SK-N-SH (cell line): ENCODE data around the gene NOP9. TPM values are rescaled to one million over a fixed set of nuclear protein-coding genes. Genes with fewer than 3 reads are reported as not detected.

Experiments
- CTCF ChIA-PET: fragments of 300-600, 350-600 bp; formaldehyde crosslinking; extraction: SDS; loops from one replicate; lab custom pipeline; 2021; lab: Yijun Ruan, JAX
- POLR2A ChIA-PET: fragments of 350-600 bp; sonication (Branson Sonifier 250); formaldehyde crosslinking; extraction: SDS; loops from one replicate; lab custom pipeline; 2020; ENCODE audit warnings: antibody characterized with exemption, inconsistent platforms; lab: Yijun Ruan, JAX
- DNase-seq: peaks from one replicate; pipeline ENCODE4 v3.0.0; 2012
- H2AFZ ChIP-seq: fragments of 200-600 bp; sonication (generic); 2 replicates; pipeline ENCODE4 v1.8.1; 2016; ENCODE audit warnings: antibody characterized with exemption, mild to moderate bottlenecking, low read depth
- H3F3A ChIP-seq: fragments of 200-600 bp; sonication (generic); replicated peaks from 2 replicates; pipeline ENCODE3; 2016; ENCODE audit warnings: antibody characterized with exemption, mild to moderate bottlenecking; ENCODE audit not compliant: insufficient read depth
- H3K27ac ChIP-seq, 2 experiments: fragments of 200-500 bp in 1 of 2; fragments of 200-600 bp in 1 of 2; sonication (Bioruptor generic) in 1 of 2; sonication (generic), shearing (Covaris generic) in 1 of 2; 2 replicates each; pipeline versions ENCODE4 v1.5.1 to v1.6.1; 2014 to 2016; ENCODE audit warnings: low read depth in 2 of 2, inconsistent platforms in 1 of 2, low read length in 1 of 2, mild to moderate bottlenecking in 1 of 2, mixed read lengths in 1 of 2
- H3K27me3 ChIP-seq: fragments of 200-600 bp; sonication (generic), shearing (Covaris generic); 2 replicates; pipeline ENCODE4 v1.6.1; 2016; ENCODE audit warnings: mixed run types; ENCODE audit not compliant: insufficient read depth
- H3K36me3 ChIP-seq, 2 experiments: fragments of 200-500 bp in 1 of 2; fragments of 200-600 bp in 1 of 2; sonication (Bioruptor generic) in 1 of 2; sonication (generic) in 1 of 2; replicated peaks in 1 of 2; 2 replicates each; pipeline versions ENCODE3 to v1.5.1; 2014 to 2016; ENCODE audit warnings: low read length in 1 of 2, mild to moderate bottlenecking in 1 of 2; ENCODE audit not compliant: insufficient read depth in 2 of 2, control insufficient read depth in 1 of 2
- H3K4me1 ChIP-seq, 2 experiments: fragments of 200-500 bp in 1 of 2; fragments of 200-600 bp in 1 of 2; sonication (Bioruptor generic) in 1 of 2; sonication (generic), shearing (Covaris generic) in 1 of 2; 2 replicates each; pipeline versions ENCODE4 v1.5.1 to v1.6.1; 2014 to 2016; ENCODE audit warnings: low read depth in 1 of 2, low read length in 1 of 2, mixed run types in 1 of 2; ENCODE audit not compliant: insufficient read depth in 2 of 2, control insufficient read depth in 1 of 2
- H3K4me2 ChIP-seq: fragments of 200-600 bp; sonication (generic), shearing (Covaris generic); 2 replicates; pipeline ENCODE4 v1.6.1; 2017; ENCODE audit warnings: mixed run types
- H3K4me3 ChIP-seq, 2 experiments: fragments of 200-500 bp in 1 of 2; fragments of 200-600 bp in 1 of 2; sonication (Bioruptor generic) in 1 of 2; sonication (generic), shearing (Covaris generic) in 1 of 2; 2 replicates each; pipeline versions ENCODE4 v1.5.1 to v1.8.1; 2014 to 2016; ENCODE audit warnings: low read depth in 2 of 2, inconsistent platforms in 1 of 2, low read length in 1 of 2, mild to moderate bottlenecking in 1 of 2, mixed read lengths in 1 of 2, moderate library complexity in 1 of 2
- H3K79me2 ChIP-seq: fragments of 200-600 bp; sonication (generic); 2 replicates; pipeline ENCODE4 v1.8.1; 2017; ENCODE audit warnings: mild to moderate bottlenecking; ENCODE audit not compliant: insufficient read depth
- H3K9ac ChIP-seq: fragments of 200-600 bp; sonication (generic); 2 replicates; pipeline ENCODE4 v1.6.1; 2017; ENCODE audit warnings: mixed run types
- H3K9me2 ChIP-seq: fragments of 200-600 bp; sonication (generic); 2 replicates; pipeline ENCODE4 v1.6.1; 2017; ENCODE audit warnings: mixed run types
- H3K9me3 ChIP-seq: fragments of 200-600 bp; sonication (generic); 2 replicates; pipeline ENCODE4 v1.6.1; 2017; ENCODE audit warnings: mixed run types, mild to moderate bottlenecking, moderate library complexity
- H4K20me1 ChIP-seq: fragments of 200-600 bp; sonication (generic); 2 replicates; pipeline ENCODE4 v1.6.1; 2017; ENCODE audit warnings: mild to moderate bottlenecking, mixed run types; ENCODE audit not compliant: insufficient read depth
- ELF1 ChIP-seq: IDR thresholded peaks from 2 replicates; pipeline ENCODE4 v1.4.0; 2012
- EP300 ChIP-seq, 2 experiments: IDR thresholded peaks; 2 replicates each; pipeline versions ENCODE4 v1.4.0 to v1.6.1; 2012; ENCODE audit warnings: borderline replicate concordance in 1 of 2, low read depth in 1 of 2, low read length in 1 of 2
- FOXM1 ChIP-seq: IDR thresholded peaks from 2 replicates; pipeline ENCODE4 v1.4.0; 2012; ENCODE audit warnings: low read depth, mild to moderate bottlenecking
- IRF3 ChIP-seq: fragments of 150-350 bp; IDR thresholded peaks from 2 replicates; pipeline ENCODE4 v1.6.1; 2016; ENCODE audit warnings: mild to moderate bottlenecking, low read depth, low read length
- JUND ChIP-seq: IDR thresholded peaks from 2 replicates; pipeline ENCODE4 v1.4.0; 2012
- MXI1 ChIP-seq: IDR thresholded peaks from 2 replicates; pipeline ENCODE4 v1.6.1; 2012; ENCODE audit warnings: mild to moderate bottlenecking, low read depth, low read length, improper control_type of control experiment
- RFX5 ChIP-seq: IDR thresholded peaks from 2 replicates; pipeline ENCODE4 v1.6.1; 2012; ENCODE audit warnings: mild to moderate bottlenecking, improper control_type of control experiment, low read length
- RXRA ChIP-seq: IDR thresholded peaks from 2 replicates; pipeline ENCODE4 v1.4.0; 2012; ENCODE audit warnings: low read depth, mild to moderate bottlenecking, borderline replicate concordance
- TAF1 ChIP-seq: IDR thresholded peaks from 2 replicates; pipeline ENCODE4 v1.6.1; 2012; ENCODE audit warnings: low read depth, mild to moderate bottlenecking, low read length, moderate library complexity, borderline replicate concordance
- TCF12 ChIP-seq: IDR thresholded peaks from 2 replicates; pipeline ENCODE4 v1.4.0; 2012
- YY1 ChIP-seq: IDR thresholded peaks from 2 replicates; pipeline ENCODE4 v1.4.0; 2012; ENCODE audit warnings: low read depth, mild to moderate bottlenecking
- WGBS: methylation state at CpG from one replicate; pipeline ENCODE4 v1.1.6; 2017; ENCODE audit warnings: low lambda C conversion rate; 5-methylcytosine and 5-hydroxymethylcytosine counted together
- polyA plus RNA-seq, 3 experiments: library from polyadenylated mRNA; depleted of rRNA; stranded (reverse); fragments of >200 nt; gene quantifications; 2 replicates each; pipeline ENCODE4 v1.2.3, GENCODE V29; 2012
- TF ChIP-seq, protein P1 (sequence below): IDR thresholded peaks from 2 replicates; pipeline ENCODE4 v1.6.1; 2012; ENCODE audit warnings: mild to moderate bottlenecking, low read depth, low read length, moderate library complexity

NOP9 gene
- polyA plus RNA-seq, 1 of the 3 experiments (the other 2 are of a cell fraction) = 11.9 TPM

DNA sequence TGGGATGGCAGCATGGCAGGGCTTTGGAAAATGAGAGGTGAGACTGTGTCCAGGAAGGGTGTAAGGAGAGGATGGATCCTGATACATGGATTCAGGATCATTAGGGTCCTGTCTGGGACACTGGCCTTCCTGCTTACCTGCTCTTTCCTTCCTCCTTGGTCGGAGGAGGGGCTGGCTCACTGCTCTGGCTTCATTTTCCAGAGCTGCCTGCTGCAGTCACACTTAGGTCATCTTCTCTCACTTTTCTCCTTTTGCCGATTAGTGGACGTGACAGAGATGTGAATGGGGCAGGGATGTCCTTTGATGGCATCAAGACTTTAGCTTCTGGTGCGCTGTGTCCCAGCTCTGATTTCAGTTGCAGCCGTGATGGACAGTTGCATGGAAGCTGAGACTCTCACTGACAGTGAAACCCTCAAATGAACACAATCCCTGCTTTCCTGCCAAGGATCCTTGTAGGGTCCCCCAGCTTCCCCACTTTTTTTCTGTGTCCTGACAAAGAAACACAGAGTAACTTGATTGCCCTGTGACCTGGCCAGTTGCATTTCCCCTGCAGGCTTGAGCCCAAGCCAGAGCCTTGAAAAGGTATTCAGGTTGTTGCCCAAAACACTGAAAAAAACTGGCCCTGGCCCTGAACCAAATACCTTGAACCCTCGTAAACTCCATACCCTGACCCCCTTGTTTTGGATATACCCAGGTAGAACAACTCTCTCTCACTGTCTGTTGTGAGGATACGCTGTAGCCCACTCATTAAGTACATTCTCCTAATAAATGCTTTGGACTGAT, 8.9 kb downstream of the NOP9 start:
- no peak overlapping the region for H3K9ac ChIP-seq
- no peaks in the 10 kb centered on the region for H3K9me2 ChIP-seq
- H3K4me1 ChIP-seq = peaks cover 0 to 2% of the 10 kb centered on the region in 2 experiments; a peak in 1 of 4 replicates
- DNase-seq = no peak
- no peaks in the 10 kb centered on the region for H3K9me3 ChIP-seq
- H4K20me1 ChIP-seq = no peaks in the 10 kb centered on the region
- POLR2A ChIA-PET = interaction anchor here (0.6 to 1.5 kb wide), 7 partner anchors 9 to 128 kb away, joined by 3 to 6 read pairs (median 3); partner anchors contain the start of genes DHRS1, NOP9 and TINF2
- peaks cover 4% of the 10 kb centered on the region for H3F3A ChIP-seq
- H3K4me3 ChIP-seq = peak overlapping the region in 1 of 2 experiments; percentile 49; a peak in 1 of 4 replicates
- H3K27ac ChIP-seq = no peak overlapping the region
- no peaks in the 10 kb centered on the region for H3K27me3 ChIP-seq
- TF ChIP-seq EP300 (IDR thresholded peaks at IDR 0.05; ENCODE audit: borderline replicate concordance in 1 of 2, low read depth in 1 of 2, low read length in 1 of 2) (no peak), JUND (no peak), MXI1 (no peak)
- TF ChIP-seq, protein P1, sequence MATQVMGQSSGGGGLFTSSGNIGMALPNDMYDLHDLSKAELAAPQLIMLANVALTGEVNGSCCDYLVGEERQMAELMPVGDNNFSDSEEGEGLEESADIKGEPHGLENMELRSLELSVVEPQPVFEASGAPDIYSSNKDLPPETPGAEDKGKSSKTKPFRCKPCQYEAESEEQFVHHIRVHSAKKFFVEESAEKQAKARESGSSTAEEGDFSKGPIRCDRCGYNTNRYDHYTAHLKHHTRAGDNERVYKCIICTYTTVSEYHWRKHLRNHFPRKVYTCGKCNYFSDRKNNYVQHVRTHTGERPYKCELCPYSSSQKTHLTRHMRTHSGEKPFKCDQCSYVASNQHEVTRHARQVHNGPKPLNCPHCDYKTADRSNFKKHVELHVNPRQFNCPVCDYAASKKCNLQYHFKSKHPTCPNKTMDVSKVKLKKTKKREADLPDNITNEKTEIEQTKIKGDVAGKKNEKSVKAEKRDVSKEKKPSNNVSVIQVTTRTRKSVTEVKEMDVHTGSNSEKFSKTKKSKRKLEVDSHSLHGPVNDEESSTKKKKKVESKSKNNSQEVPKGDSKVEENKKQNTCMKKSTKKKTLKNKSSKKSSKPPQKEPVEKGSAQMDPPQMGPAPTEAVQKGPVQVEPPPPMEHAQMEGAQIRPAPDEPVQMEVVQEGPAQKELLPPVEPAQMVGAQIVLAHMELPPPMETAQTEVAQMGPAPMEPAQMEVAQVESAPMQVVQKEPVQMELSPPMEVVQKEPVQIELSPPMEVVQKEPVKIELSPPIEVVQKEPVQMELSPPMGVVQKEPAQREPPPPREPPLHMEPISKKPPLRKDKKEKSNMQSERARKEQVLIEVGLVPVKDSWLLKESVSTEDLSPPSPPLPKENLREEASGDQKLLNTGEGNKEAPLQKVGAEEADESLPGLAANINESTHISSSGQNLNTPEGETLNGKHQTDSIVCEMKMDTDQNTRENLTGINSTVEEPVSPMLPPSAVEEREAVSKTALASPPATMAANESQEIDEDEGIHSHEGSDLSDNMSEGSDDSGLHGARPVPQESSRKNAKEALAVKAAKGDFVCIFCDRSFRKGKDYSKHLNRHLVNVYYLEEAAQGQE = no peak
- no peak overlapping the region for H3K4me2 ChIP-seq
- WGBS = 70% methylated on average over 7 of the region's 7 CpGs
- H2AFZ ChIP-seq = no peak overlapping the region
- CTCF ChIA-PET = interaction anchor here (0.6 to 6.7 kb wide), 43 partner anchors 9 to 294 kb away, joined by 3 to 115 read pairs (median 4); partner anchors contain the start of genes ADCY4, DHRS1, IPO4 and KHNYN
- peaks cover 14 to 61% of the 10 kb centered on the region in 2 experiments for H3K36me3 ChIP-seq
- H3K79me2 ChIP-seq = no peaks in the 10 kb centered on the region

GRCh38 chr14:24309538-24310264, 10.1 kb downstream of the NOP9 start, which contains the start of gene LTB4R2:
Gene LTB4R2 (plus strand): TSS chr14:24310140. CDS start chr14:24310665, 525 bp downstream.
- Histone ChIP-seq H4K20me1 (no peaks in the 10 kb centered on the region), H3K9me2 (no peaks in the 10 kb centered on the region), H3K36me3 (peaks cover 6 to 49% of the 10 kb centered on the region in 2 experiments), H3K27me3 (no peaks in the 10 kb centered on the region), H3K4me2 (no peak within 1 kb of the TSS), H3K9me3 (no peaks in the 10 kb centered on the region), H3K4me1 (peaks cover 0 to 2% of the 10 kb centered on the region in 2 experiments; a peak in 1 of 4 replicates), H3K79me2 (no peaks in the 10 kb centered on the region), H3K27ac (no peak within 1 kb of the TSS), H3K9ac (no peak within 1 kb of the TSS), H3F3A (peaks cover 4% of the 10 kb centered on the region), H3K4me3 (no peak within 1 kb of the TSS), H2AFZ (no peak within 1 kb of the TSS)
- 98% methylated on average over 5 of the region's 5 CpGs for WGBS
- ChIA-PET CTCF (interaction anchor here (1.3 to 6.7 kb wide), 8 partner anchors 10 to 132 kb away, joined by 4 to 115 read pairs (median 40); partner anchors contain the start of genes DHRS1, NOP9 and TINF2), POLR2A (no interaction called here)
- TF ChIP-seq IRF3 (no peak), TAF1 (no peak), YY1 (no peak), ELF1 (no peak), FOXM1 (no peak), RFX5 (no peak), MXI1 (no peak), JUND (no peak), TCF12 (no peak), RXRA (no peak)
- no peak for DNase-seq
